CMK (cell line): ENCODE results near the gene OTUB1.
"Not testable (repeated sequence)": the region's sequence is repeated elsewhere in the genome, so short reads cannot be mapped to it uniquely, and the experiment has no call there.

Experiments
- DNase-seq: peaks from one replicate; pipeline ENCODE4 v3.0.0-alpha.2; 2010; ENCODE audit warnings: low read depth

Gene OTUB1

GRCh38 chr11:64044730-64045393 is 58.6 kb downstream of the OTUB1 start:
- DNase-seq: no peak

- no peak for DNase-seq
Observed at GRCh38 chr11:64045700-64046099, 59.5 kb downstream of the OTUB1 start.

- not testable (repeated sequence) for DNase-seq
Observed at GRCh38 chr11:64047373-64047772, 61.1 kb downstream of the OTUB1 start.
